GM06990 (cell line): ENCODE data around the gene AGBL4.
"Not testable (repeated sequence)": the region's sequence is repeated elsewhere in the genome, so short reads cannot be mapped to it uniquely, and the experiment has no call there.

Experiments
- DNase-seq: peaks from one replicate; pipeline ENCODE4 v3.0.0-alpha.2; 2011; ENCODE audit not compliant: insufficient read length; ENCODE audit errors: extremely low read depth
- H3K27me3 ChIP-seq: replicated peaks from 2 replicates; pipeline ENCODE4 v1.6.0; 2011; ENCODE audit warnings: low read length; ENCODE audit not compliant: control insufficient read depth, insufficient read depth
- H3K36me3 ChIP-seq: 2 replicates; pipeline ENCODE4 v1.5.1; 2011; ENCODE audit warnings: low read length; ENCODE audit not compliant: control insufficient read depth, insufficient read depth
- H3K4me3 ChIP-seq: replicated peaks from 2 replicates; pipeline ENCODE4 v1.5.1; 2011; ENCODE audit warnings: low read depth, mild to moderate bottlenecking, control low read depth, low read length
- TF ChIP-seq, protein P1 (sequence below): IDR thresholded peaks from 2 replicates; pipeline ENCODE4 v1.5.1; 2011; ENCODE audit warnings: low read length, control low read depth, mild to moderate bottlenecking, inconsistent platforms; ENCODE audit not compliant: insufficient read depth, poor library complexity, severe bottlenecking

AGBL4 gene

DNA sequence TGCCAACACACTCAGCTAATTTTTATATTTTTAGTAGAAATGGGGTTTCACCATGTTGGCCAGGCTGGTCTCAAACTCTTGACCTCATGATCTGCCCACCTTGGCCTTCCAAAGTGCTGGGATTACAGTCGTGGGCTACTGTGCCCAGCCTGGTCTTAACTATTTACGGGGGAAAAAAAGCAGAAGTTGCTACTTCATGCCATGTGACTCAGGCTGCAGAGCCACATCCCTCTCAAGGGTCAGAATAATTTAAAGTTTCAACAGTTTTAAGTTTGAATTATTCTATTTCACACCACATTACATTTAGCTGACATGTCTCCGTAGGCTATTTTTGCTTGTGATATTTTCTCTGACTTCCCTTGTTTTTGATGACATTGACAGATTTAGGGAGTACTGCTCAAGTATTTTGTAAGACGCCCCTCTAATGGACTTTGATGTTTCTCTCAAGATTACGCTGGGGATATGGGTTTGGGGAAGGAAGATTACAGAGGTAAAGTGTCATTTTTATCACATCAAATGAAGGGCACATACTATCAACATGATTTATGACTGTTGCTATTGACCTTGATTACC lies 14.6 kb upstream of the AGBL4 start:
- no peak for DNase-seq
- Histone ChIP-seq H3K4me3 (no peak overlapping the region), H3K36me3 (no peaks in the 10 kb centered on the region), H3K27me3 (no peaks in the 10 kb centered on the region)
- TF ChIP-seq, protein P1, sequence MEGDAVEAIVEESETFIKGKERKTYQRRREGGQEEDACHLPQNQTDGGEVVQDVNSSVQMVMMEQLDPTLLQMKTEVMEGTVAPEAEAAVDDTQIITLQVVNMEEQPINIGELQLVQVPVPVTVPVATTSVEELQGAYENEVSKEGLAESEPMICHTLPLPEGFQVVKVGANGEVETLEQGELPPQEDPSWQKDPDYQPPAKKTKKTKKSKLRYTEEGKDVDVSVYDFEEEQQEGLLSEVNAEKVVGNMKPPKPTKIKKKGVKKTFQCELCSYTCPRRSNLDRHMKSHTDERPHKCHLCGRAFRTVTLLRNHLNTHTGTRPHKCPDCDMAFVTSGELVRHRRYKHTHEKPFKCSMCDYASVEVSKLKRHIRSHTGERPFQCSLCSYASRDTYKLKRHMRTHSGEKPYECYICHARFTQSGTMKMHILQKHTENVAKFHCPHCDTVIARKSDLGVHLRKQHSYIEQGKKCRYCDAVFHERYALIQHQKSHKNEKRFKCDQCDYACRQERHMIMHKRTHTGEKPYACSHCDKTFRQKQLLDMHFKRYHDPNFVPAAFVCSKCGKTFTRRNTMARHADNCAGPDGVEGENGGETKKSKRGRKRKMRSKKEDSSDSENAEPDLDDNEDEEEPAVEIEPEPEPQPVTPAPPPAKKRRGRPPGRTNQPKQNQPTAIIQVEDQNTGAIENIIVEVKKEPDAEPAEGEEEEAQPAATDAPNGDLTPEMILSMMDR: no peak

DNA sequence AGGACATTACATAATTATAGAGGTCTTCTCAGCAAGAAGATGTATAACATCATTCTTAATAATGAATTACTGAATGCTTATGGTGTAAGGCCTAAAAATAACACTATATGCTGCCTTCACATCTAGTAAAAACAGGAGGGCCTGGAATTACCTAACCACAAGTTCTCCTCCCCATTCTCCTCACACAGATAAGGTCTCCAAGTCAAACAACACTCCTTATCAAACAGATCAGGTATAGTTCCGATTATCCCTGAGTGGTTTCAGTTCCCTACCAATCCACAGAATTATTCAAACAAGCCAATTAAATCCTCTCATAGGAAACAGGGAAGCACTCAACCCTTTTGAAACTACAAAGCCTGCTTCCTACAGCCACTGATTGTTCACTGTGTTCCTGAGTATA lies 4.0 kb upstream of the AGBL4 start:
- Histone ChIP-seq H3K36me3 (no peaks in the 10 kb centered on the region), H3K4me3 (no peak overlapping the region), H3K27me3 (no peaks in the 10 kb centered on the region)
- TF ChIP-seq, protein P1: no peak
- no peak for DNase-seq

DNA sequence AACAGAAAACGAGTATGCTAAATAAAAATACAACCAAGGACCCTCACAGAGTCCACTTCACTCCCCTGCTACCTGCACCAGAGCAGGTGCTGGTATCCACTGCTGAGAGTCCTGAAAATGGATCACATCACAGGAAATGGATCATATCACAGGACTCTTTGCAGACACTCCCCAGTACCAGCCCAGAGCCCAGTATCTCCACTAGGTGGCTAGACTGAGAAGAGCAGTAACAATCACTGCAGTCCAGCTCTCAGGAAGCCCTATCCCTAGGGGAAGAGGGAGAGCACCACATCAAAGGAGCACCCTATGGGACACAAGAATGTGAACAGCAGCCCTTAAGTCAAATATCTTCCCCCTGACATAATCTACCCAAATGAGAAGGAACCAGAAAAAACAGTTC lies 28.0 kb downstream of the AGBL4 start:
- Histone ChIP-seq H3K36me3 (no peaks in the 10 kb centered on the region), H3K27me3 (no peaks in the 10 kb centered on the region), H3K4me3 (no peak overlapping the region)
- TF ChIP-seq, protein P1: no peak
- DNase-seq: no peak

DNA sequence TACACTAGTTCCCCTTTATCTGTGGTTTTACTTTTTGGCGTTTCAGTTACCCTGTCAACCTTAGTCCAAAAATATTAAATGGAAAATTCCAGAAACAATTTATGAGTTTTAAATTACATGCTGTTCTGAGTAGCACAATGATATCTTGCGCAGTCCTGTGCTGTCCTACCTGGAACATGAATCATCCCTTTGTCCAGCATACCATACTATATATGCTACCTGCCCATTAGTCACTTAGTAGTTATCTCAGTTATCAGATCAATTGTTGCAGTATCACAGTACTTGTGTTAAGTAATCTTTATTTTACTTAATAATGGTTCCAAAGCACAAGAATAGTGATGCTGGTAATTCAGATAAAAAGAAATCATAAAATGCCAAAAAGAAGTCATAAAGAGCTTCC lies 52.7 kb downstream of the AGBL4 start:
- DNase-seq: no peak
- no peak overlapping the region for H3K4me3 ChIP-seq
- no peaks in the 10 kb centered on the region for H3K36me3 ChIP-seq
- TF ChIP-seq, protein P1: no peak
- no peaks in the 10 kb centered on the region for H3K27me3 ChIP-seq

DNA sequence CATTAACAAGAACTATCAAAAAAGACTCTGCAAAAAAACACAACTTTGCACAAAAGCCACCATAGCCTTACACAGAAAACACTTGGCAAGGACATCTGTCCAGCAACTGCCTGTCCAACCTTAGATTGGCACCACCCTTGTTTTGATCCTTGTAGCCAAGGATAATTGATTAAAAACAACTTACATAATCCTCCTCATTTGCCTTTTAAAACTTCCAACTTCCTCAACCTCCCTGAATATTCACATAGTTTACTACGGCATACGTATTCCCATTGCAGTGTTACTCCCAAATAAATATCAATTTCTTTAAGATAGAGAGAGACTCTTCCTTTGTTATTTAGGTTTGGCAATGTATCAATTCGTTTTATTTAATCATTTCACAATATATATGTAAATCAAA lies 72.4 kb downstream of the AGBL4 start:
- Histone ChIP-seq H3K4me3 (no peak overlapping the region), H3K36me3 (no peaks in the 10 kb centered on the region), H3K27me3 (no peaks in the 10 kb centered on the region)
- TF ChIP-seq, protein P1: no peak
- DNase-seq: no peak

DNA sequence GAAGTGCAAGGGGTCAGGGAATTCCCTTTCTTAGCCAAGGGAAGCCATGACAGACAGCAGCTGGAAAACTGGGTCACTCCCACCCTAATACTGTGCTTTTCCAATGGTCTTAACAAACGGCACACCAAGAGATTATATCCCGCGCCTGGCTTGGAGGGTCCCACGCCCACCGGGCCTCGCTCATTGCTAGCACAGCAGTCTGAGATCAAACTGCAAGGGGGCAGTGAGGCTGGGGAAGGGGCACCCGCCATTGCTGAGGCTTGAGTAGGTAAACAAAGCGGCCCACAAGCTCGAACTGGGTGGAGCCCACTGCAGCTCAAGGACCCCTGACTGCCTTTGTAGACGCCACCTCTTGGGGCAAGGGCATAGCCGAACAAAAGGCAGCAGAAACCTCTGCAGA lies 108.5 kb downstream of the AGBL4 start:
- H3K36me3 ChIP-seq, H3K27me3 ChIP-seq, H3K4me3 ChIP-seq, DNase-seq: not testable (repeated sequence)
